Fibroblast of pulmonary artery (primary cell): Measurements from ENCODE around the gene HDAC9.
A peak's percentile ranks its signal among the peaks of the same experiment; 100 is the strongest.

Experiments
- DNase-seq: peaks from one replicate; pipeline ENCODE4 v3.0.0-alpha.2; 2010; ENCODE audit warnings: low read depth
- H3K4me3 ChIP-seq: replicated peaks from 2 replicates; pipeline ENCODE4 v1.5.1; 2011; ENCODE audit warnings: low read depth, mild to moderate bottlenecking, control low read depth, low read length, moderate library complexity
- CTCF ChIP-seq: IDR thresholded peaks from 2 replicates; pipeline ENCODE4 v1.5.1; 2011; ENCODE audit warnings: mild to moderate bottlenecking, control low read depth, low read length, inconsistent platforms; ENCODE audit errors: missing control alignments

The HDAC9 gene

GRCh38 chr7:18575622-18576572 lies 80.3 kb downstream of the HDAC9 start:
- TF ChIP-seq CTCF: no peak

DNA sequence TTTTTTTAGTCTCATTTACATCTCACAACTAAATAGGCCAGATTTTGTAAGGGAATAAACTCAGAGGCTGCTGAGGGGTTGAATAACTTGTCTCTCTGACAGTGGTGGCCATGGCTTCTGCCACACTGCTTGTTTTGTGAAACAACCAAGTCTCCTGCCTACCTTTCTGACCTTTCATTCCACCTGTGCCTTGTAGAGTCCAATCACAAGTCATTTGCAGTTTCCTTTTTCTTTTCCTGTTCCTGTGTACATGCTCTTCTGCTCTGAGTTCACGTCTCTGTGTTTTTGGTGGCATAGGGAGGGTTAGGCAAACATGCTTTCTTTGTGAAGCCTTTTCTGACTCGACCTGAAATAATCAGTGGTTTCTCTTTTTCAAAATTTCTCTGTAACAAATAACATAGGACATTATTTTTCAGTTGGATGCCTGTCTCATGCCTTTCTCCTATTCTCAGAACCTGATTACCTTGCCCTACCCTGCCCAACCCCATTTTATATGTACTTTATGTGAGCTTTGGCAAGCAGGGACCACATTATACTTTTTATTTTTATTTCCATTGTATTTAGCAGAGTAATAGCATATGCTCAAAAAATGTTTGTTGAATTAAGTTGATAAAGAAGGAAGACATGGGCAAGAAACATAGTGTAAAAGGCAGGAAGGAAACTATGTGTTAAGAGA lies 81.7 kb downstream of the HDAC9 start:
- DNase-seq: no peak
- TF ChIP-seq CTCF: no peak

More at GRCh38 chr7:18575622-18576572, 80.3 kb downstream of the HDAC9 start:
- no peak for DNase-seq
- no peak overlapping the region for H3K4me3 ChIP-seq

DNA sequence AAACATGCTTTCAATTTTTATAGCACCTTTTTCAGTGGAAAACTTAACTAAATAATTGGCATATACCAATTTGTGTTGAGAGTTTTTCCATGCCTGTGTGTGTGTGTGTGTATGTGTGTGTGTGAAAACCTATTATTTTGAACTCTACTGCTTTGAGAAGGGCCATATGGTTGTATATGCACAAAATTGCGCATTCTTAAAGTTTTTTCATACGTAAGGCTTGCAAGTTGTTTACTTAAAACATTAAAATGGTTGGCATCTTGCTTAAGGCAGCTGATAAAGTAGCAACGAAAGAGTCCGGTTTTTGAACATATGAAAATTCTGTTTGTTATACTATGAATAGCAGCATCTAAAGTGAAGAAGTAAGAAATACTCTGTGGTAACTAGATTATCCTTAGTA lies 84.1 kb downstream of the HDAC9 start:
- no peak for DNase-seq
- H3K4me3 ChIP-seq: no peak overlapping the region
- no peak for TF ChIP-seq CTCF

More for the DNA sequence above, 81.7 kb downstream of the HDAC9 start:
- no peak overlapping the region for H3K4me3 ChIP-seq

DNA sequence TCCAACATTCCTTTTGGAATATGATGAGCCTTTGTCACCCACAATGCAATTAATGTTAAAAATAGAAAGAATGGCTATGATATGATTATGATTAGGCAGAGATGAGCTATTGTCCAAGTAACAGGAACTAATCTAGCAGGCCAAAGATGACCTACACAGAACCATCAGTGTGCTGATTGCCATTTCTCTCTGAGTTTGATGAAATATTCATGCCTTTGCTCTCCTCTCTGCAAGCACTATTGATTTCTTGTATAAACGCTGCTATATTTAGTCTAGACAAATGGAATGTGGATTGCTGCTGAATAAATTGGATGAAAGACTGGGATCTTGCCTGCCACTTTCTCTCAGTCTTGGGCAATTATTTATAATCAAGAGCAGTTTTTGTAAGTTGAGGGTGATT lies 85.4 kb downstream of the HDAC9 start:
- no peak for DNase-seq
- no peak overlapping the region for H3K4me3 ChIP-seq
- TF ChIP-seq CTCF: no peak

GRCh38 chr7:18583305-18583704 lies 87.8 kb downstream of the HDAC9 start:
- DNase-seq: peak; percentile 46
- no peak overlapping the region for H3K4me3 ChIP-seq
- no peak for TF ChIP-seq CTCF

DNA sequence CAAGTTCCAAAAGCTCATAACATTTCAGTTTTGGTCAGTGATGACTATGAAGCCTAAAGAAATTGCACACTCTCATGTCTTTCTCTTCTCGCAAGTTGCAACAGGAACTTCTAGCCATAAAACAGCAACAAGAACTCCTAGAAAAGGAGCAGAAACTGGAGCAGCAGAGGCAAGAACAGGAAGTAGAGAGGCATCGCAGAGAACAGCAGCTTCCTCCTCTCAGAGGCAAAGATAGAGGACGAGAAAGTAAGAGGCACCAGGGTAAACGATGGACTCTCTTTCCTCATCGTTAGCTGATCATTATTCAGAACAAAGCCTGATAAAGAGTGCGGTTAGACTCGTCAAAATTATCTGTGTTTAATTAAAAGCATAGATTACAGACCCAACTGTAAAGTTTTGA lies 94.7 kb downstream of the HDAC9 start:
- H3K4me3 ChIP-seq: no peak overlapping the region
- DNase-seq: no peak
- TF ChIP-seq CTCF: no peak
